NCI-H1436 (cell line): ENCODE data around the gene FOXRED2.

Experiments used
- DNase-seq: peaks from one replicate; lab custom pipeline; 2025; lab: John Stamatoyannopoulos, UW

FOXRED2 gene

DNA sequence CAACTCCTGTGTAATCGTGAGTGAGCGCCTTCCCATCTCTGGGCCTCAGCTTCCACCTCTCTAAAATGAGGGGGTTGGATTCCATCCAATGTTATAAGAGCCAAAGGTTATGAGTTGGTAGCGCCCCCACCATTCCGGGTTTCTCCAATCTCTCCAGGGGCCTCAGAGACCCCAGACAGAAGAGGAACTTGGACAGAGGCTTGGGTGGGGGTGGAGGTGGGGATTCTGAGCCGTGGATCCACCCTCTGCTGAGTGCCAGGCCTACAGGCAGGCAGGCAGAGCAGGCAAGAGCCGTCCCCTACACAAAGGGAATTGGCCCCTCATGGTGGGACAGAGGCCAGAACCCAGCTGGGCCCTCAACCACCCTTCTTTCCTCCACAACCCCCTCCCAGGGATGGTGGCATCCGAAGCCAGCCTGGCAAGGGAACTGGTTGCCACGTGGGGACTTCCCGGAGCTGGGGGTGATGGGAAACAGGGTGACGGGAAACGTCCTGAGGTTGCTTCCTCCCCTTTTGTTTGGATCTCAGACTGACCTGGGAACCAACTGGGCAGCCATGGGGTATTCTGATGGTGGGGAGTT, 57.2 kb downstream of the FOXRED2 start:
- DNase-seq = no peak

GRCh38 chr22:36447632-36448031, 59.2 kb downstream of the FOXRED2 start:
- no peak for DNase-seq

- no peak for DNase-seq
Observed at GRCh38 chr22:36445158-36445668, 61.6 kb downstream of the FOXRED2 start.

- DNase-seq = no peak
Observed at GRCh38 chr22:36443198-36443770, 63.6 kb downstream of the FOXRED2 start.

DNA sequence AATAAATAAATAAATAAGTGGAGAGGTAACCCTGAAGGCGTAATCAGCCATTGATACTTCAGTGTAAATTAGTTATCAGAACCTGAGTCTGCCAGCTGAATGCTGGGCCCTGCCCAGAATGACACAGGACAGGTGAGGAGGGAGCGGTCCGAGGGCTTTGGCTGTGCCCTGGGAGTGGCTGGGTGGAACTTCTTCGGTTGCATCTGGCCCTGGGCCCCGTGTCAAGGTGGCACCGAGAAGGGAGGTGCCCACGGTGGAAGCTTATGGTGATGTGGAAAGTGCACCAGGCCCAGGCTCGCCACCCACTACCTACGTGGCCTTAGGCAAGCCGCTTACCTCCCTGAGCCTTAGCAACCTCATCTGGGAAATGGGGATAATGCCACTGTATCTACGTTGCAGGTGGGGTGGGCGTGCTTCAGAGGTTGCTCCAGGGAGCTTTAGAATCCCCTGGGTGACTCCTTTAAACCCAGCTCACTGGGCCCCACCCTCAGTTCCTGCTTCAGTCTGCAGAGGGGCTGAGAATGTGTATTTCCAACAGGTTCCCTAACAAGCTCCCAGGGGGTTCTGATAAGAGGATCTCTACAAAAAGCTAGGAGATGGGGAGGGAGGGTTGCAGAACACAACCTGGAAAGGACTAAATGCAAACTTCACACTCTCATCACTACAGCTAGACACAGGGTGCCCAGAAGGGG, 64.2 kb downstream of the FOXRED2 start:
- DNase-seq = peak; percentile 49

DNA sequence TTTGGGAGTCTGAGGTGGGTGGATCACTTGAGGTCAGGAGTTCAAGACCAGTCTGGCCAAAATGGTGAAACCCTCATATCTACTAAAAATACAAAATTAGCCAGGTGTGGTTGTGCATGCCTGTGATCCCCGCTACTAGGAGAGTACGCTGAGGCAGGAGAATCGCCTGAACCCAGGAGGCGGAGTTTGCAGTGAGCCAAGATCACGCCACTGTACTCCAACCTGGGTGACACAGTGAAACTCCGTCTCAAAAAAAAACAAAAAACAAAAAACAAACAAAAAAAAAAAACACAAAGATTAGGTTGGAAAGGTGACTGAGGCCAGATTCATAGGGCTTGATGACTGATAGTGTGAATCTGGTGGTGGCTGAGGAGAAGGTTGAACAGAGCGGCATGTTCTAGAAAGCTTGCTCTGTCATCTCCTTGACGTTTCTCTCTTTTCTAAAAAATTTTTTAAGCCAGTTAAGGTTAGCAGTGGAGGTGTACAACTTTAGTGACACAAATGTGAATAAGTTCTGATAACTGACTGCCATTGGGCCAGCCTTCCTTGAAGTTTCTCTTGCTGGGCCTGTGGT, 66.3 kb downstream of the FOXRED2 start:
- no peak for DNase-seq

DNA sequence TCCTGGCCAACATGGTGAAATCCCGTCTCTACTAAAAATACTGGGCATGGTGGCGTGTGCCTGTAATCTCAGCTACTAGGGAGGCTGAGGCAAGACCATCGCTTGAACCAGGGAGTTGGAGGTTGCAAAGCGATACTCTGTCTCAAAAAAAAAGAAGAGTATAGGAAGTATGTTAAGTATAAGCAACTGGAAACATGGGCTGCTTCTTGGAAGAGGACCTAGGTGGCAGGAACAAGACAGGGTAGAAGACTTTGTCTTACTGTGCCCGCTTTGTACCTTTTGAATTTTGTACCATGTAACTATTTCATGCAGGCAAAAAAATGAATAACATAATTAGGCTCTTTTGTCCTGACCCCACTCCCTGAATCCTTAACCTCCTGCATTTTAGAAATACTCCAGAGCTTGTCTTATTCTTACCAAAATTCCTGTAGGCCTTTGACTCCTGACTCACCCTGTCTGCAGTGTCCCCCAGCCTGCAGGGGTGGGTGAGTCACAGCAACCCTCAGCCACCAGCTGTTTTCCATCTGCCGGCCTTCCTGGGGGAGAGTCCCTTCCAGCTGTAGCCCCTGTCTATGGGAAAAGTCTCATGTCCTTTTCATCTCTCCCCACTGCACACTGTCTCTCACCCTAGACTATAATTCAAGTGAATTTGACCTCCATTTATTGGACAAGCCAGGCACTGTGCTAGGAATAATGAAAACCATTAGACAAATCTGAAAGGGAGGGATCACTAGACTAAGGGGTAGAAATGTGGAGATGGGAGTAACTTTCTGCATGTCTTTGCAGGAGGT, 67.2 kb downstream of the FOXRED2 start:
- DNase-seq = no peak
